22Rv1 (cell line): ENCODE measurements around the gene FAM200A.
"Not testable (repeated sequence)": the region's sequence is repeated elsewhere in the genome, so short reads cannot be mapped to it uniquely, and the experiment has no call there.

Source experiments
- H3K27ac ChIP-seq: fragments of 450-650 bp; 2 replicates; pipeline ENCODE4 v1.5.1; 2017
- CTCF ChIP-seq: fragments of 450-650 bp; IDR thresholded peaks from 2 replicates; pipeline ENCODE4 v1.5.1; 2017; ENCODE audit warnings: mild to moderate bottlenecking
- ZFX ChIP-seq: fragments of 450-650 bp; IDR thresholded peaks from 2 replicates; pipeline ENCODE4 v1.6.1; 2017; ENCODE audit warnings: antibody characterized with exemption, borderline replicate concordance

Gene FAM200A

GRCh38 chr7:99551767-99552463, at the start of gene FAM200A:
TSS of gene FAM200A (minus strand) at chr7:99552114. CDS start at chr7:99548407, 3,707 bp downstream.
- no peak within 1 kb of the TSS for H3K27ac ChIP-seq
- TF ChIP-seq CTCF (no peak), ZFX (no peak)

GRCh38 chr7:99599836-99600235, 47.9 kb upstream of the FAM200A start:
- no peak for TF ChIP-seq ZFX
- TF ChIP-seq CTCF, result no peak
- H3K27ac ChIP-seq, result no peak overlapping the region

- no peak within 1 kb of the TSS for H3K27ac ChIP-seq
- TF ChIP-seq ZFX (no peak), CTCF (no peak)
Measured at GRCh38 chr7:99597762-99598501, 46.0 kb upstream of the FAM200A start, which contains the start of gene TMEM225B. TSS of gene TMEM225B (plus strand) at chr7:99598267. CDS start at chr7:99604389, 6,122 bp downstream.

GRCh38 chr7:99596408-99596955, 44.6 kb upstream of the FAM200A start:
- TF ChIP-seq ZFX, result no peak
- TF ChIP-seq CTCF, result no peak
- H3K27ac ChIP-seq, result no peak overlapping the region

GRCh38 chr7:99594948-99595745, 43.2 kb upstream of the FAM200A start:
- no peak overlapping the region for H3K27ac ChIP-seq
- no peak for TF ChIP-seq ZFX
- TF ChIP-seq CTCF, result no peak

- TF ChIP-seq CTCF, result no peak
- TF ChIP-seq ZFX, result no peak
- no peak overlapping the region for H3K27ac ChIP-seq
Measured at GRCh38 chr7:99588868-99589267, 37.0 kb upstream of the FAM200A start.

- H3K27ac ChIP-seq, result not testable (repeated sequence)
Measured at GRCh38 chr7:99580778-99581332, 28.9 kb upstream of the FAM200A start.
